ENCODE measurements around the gene CALCR.
"Not testable (repeated sequence)": the region's sequence is repeated elsewhere in the genome, so short reads cannot be mapped to it uniquely, and the experiment has no call there.

CALCR gene

DNA sequence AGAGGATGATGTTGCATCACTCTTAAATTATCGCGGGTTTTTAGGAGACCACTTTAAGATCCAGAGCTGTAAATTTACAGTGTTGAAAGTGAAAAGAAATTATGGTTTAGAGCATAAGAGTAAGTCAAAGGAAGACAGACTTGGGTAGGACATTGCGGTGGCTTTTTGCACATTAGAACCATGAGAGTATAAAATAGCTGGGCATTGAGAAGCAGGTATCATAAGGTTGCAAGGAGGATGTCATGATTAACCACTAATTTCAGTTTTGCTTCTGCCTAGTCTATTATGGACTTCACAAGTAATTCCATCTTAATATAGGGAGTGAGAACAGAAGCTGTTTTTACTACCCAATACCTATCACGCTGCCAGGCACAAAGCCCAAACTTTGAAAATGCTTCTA is 57.7 kb downstream of the CALCR start:
- no peak for DNase-seq
- Mint-ChIP-seq H3K9me3 (no peaks in the 10 kb centered on the region), H3K4me3 (no peak overlapping the region), H3K27me3 (ENCODE audit: low read depth, poor library complexity) (peaks cover 6% of the 10 kb centered on the region), H3K36me3 (ENCODE audit: low read depth) (no peaks in the 10 kb centered on the region), H3K4me1 (peaks cover 9% of the 10 kb centered on the region), H3K27ac (no peak overlapping the region)
- TF ChIP-seq, protein P1, sequence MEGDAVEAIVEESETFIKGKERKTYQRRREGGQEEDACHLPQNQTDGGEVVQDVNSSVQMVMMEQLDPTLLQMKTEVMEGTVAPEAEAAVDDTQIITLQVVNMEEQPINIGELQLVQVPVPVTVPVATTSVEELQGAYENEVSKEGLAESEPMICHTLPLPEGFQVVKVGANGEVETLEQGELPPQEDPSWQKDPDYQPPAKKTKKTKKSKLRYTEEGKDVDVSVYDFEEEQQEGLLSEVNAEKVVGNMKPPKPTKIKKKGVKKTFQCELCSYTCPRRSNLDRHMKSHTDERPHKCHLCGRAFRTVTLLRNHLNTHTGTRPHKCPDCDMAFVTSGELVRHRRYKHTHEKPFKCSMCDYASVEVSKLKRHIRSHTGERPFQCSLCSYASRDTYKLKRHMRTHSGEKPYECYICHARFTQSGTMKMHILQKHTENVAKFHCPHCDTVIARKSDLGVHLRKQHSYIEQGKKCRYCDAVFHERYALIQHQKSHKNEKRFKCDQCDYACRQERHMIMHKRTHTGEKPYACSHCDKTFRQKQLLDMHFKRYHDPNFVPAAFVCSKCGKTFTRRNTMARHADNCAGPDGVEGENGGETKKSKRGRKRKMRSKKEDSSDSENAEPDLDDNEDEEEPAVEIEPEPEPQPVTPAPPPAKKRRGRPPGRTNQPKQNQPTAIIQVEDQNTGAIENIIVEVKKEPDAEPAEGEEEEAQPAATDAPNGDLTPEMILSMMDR (IDR thresholded peaks at IDR 0.05): no peak

DNA sequence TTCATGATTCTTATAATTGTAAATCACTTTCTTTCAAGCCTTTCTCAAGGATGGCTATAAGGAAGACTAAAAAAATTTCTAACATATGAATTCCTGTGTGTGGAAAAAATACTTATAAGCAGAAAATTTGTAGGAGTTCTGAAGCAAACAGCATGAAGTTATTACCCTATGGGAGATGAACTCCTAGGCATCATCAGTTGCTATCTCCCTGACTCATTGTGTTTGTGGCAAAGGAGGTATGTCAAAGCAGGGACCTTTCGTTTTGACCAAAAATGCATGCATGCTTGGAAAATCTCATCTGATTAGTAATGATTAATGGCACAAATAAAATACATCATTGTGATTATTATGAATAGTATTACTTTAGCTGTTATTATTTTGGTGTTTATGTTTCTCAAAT is 59.4 kb downstream of the CALCR start:
- Mint-ChIP-seq H3K4me1 (no peaks in the 10 kb centered on the region), H3K9me3 (no peaks in the 10 kb centered on the region), H3K36me3 (ENCODE audit: low read depth) (no peaks in the 10 kb centered on the region), H3K27me3 (ENCODE audit: low read depth, poor library complexity) (peaks cover 6% of the 10 kb centered on the region), H3K27ac (no peak overlapping the region), H3K4me3 (no peak overlapping the region)
- DNase-seq: no peak
- TF ChIP-seq, protein P1 (IDR thresholded peaks at IDR 0.05): no peak

DNA sequence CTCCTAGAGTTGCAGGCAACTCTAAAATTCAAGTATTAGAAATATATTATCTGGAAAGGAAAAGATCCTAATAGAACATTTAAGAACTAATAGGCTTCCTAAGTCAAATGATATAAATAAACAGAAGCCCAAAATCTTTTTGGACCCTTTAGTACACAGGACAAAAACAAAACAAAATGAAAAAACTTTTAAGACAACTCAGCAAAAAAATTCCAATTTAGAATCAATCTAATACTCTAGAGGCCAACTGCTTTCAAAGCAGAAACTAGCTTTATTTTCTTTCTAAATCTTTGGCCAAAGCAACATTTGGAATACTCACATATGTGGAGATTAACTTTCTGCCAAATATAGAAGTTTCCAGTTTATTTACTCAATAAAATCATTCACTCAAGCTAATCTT is 65.2 kb downstream of the CALCR start:
- no peaks in the 10 kb centered on the region for H3K9me3 Mint-ChIP-seq
- no peaks in the 10 kb centered on the region for H3K36me3 Mint-ChIP-seq (ENCODE audit: low read depth)
- no peak overlapping the region for H3K27ac Mint-ChIP-seq
- no peaks in the 10 kb centered on the region for H3K4me1 Mint-ChIP-seq
- no peaks in the 10 kb centered on the region for H3K27me3 Mint-ChIP-seq (ENCODE audit: low read depth, poor library complexity)
- TF ChIP-seq, protein P1 (IDR thresholded peaks at IDR 0.05): no peak
- no peak for DNase-seq
- H3K4me3 Mint-ChIP-seq: no peak overlapping the region

DNA sequence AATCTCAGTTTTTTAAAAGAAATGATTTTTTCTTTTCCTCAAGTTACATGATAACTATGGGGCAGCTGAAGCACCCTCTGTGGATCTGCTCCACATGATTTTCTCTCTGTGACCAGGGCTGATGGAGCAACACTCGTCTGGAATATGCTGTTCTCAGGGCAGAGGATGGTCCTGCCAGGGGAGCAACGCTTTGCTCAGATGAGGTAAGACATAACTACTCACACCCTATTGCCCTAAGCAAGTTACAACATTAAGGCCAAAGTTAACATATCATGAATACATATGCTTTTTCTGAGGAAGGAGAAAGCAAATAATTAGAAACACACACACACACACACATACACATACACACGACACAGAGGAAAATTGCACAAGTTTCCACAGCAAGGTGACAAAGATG is 71.4 kb downstream of the CALCR start:
- DNase-seq: no peak
- Mint-ChIP-seq H3K27me3 (ENCODE audit: low read depth, poor library complexity) (peaks cover 6% of the 10 kb centered on the region), H3K36me3 (ENCODE audit: low read depth) (no peaks in the 10 kb centered on the region), H3K9me3 (no peaks in the 10 kb centered on the region), H3K27ac (no peak overlapping the region), H3K4me1 (no peaks in the 10 kb centered on the region), H3K4me3 (no peak overlapping the region)
- TF ChIP-seq, protein P1 (IDR thresholded peaks at IDR 0.05): no peak

DNA sequence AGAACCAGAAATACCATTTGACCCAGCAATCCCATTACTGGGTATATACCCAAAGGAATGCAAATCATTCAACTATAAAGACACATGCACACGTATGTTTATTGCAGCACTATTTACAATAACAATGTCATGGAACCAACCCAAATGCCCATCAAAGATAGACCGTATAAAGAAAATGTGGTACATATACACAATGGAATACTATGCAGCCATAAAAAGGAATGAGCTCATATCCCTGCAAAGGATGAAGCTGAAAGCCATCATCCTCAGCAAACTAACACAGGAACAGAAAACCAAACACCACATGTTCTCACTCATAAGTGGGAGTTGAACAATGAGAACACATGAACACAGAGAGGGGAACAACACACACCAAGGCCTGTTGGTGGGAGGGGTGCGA is 82.7 kb downstream of the CALCR start:
- H3K9me3 Mint-ChIP-seq: peaks cover 20% of the 10 kb centered on the region
- H3K36me3 Mint-ChIP-seq (ENCODE audit: low read depth); DNase-seq; H3K27ac Mint-ChIP-seq; H3K4me1 Mint-ChIP-seq; H3K4me3 Mint-ChIP-seq; H3K27me3 Mint-ChIP-seq (ENCODE audit: low read depth, poor library complexity): not testable (repeated sequence)

DNA sequence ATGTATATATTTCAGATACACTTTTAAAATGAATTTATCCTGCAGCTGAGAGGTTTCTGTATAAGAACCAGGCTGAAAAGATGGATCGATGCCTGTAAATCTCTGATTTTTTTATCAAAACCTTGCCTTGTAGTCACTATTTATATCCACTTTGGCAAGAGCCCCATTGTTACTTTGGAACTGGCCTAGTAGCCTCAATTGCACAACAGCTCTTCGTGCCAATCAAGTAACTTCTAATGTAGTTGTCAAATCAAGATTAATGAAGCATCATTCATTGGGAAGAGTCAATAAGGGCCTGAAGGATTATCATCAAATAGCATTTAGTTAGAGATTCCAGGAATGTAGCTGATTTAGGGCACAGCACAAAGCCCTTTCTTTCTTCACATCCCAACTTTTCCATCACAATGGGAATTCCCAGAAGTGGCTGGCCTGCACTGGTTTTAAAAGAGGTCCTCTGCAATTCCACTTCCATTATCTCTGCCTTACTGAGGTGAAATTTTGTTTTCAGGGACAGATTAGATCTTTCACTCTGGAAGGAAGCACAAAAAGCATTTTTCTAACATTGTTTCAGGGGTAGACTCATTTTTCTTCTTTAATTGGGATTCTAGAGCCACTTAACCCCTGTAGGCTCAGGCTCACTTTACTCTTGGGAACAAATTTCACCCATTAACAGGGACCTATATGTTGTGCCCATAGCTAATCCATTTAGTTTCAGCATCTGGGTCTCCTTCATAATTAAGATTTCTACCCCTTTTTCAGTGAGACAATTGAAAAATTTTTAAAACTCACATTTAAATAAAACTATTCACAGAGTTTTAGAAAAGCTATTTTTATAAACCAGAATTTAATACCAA is 97.8 kb downstream of the CALCR start:
- H3K4me3 Mint-ChIP-seq: no peak overlapping the region
- H3K36me3 Mint-ChIP-seq (ENCODE audit: low read depth): no peaks in the 10 kb centered on the region
- DNase-seq: no peak
- H3K27ac Mint-ChIP-seq: no peak overlapping the region
- peaks cover 6% of the 10 kb centered on the region for H3K4me1 Mint-ChIP-seq
- no peaks in the 10 kb centered on the region for H3K9me3 Mint-ChIP-seq
- H3K27me3 Mint-ChIP-seq (ENCODE audit: low read depth, poor library complexity): peaks cover 8% of the 10 kb centered on the region
- TF ChIP-seq, protein P1 (IDR thresholded peaks at IDR 0.05): no peak

All from nephron progenitor cell (in vitro differentiated cells).